Measurements from ENCODE around the gene PTRH1.

PTRH1 gene

DNA sequence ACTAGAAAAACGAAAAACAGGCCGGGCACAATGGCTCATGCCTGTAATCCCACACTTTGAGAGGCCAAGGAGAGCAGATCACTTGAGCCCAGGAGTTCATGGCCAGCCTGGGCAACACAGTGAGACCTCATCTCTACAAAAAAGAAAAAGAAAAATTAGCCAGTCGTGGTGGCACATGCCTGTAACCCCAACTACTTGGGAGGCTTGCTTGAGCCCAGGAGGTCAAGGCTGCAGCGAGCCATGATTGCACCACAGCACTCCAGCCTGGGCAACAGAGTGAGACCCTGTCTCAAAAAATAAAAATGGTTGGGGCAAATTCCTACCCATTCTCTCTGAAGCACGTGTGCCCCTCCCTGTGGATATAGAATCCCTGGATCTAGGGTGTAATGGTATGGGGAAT lies 17.1 kb downstream of the PTRH1 start:
- H3K27ac ChIP-seq (ENCODE audit: low read depth in 2 of 2, low read length in 2 of 2), result no peak overlapping the region
- H3K4me3 ChIP-seq (ENCODE audit: low read length in 2 of 2), result no peak overlapping the region

DNA sequence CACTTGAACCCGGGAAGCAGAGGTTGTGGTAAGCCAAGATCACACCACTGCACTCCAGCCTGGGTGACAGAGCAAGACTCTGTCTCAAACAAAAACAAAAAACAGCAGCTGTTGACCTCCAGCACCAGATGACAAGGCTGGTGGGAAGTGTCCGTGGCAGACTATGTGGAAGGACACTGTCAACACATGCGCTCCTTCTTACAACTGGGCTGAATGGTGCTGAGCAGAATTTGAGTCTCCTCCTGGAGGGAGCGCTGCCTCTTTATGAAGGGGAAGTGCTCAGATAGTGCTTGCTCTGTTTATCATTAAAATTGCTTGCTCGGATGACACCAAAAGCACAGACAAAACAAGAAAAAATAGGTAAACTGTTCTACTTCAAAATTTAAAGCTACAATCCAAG lies 17.9 kb downstream of the PTRH1 start:
- no peak overlapping the region for H3K27ac ChIP-seq (ENCODE audit: low read depth in 2 of 2, low read length in 2 of 2)
- H3K9me3 ChIP-seq (ENCODE audit: control insufficient read depth in 2 of 2, low read length in 2 of 2), result no peaks in the 10 kb centered on the region
- H3K9ac ChIP-seq (ENCODE audit: low read depth in 1 of 2, low read length in 2 of 2), result no peak overlapping the region
- H3K4me3 ChIP-seq (ENCODE audit: low read length in 2 of 2), result no peak overlapping the region
- H3K4me1 ChIP-seq (ENCODE audit: control insufficient read depth in 2 of 2, insufficient read depth in 2 of 2, low read length in 2 of 2), result peaks cover 0 to 6% of the 10 kb centered on the region in 2 donors
- H3K27me3 ChIP-seq (ENCODE audit: control insufficient read depth in 2 of 2, insufficient read depth in 2 of 2, low read length in 2 of 2), result no peaks in the 10 kb centered on the region
- no peaks in the 10 kb centered on the region for H3K36me3 ChIP-seq (ENCODE audit: control insufficient read depth in 2 of 2, insufficient read depth in 2 of 2, low read length in 2 of 2)

More for the DNA sequence above, 17.1 kb downstream of the PTRH1 start:
- no peaks in the 10 kb centered on the region for H3K27me3 ChIP-seq (ENCODE audit: control insufficient read depth in 2 of 2, insufficient read depth in 2 of 2, low read length in 2 of 2)
- H3K36me3 ChIP-seq (ENCODE audit: control insufficient read depth in 2 of 2, insufficient read depth in 2 of 2, low read length in 2 of 2), result no peaks in the 10 kb centered on the region
- no peaks in the 10 kb centered on the region for H3K9me3 ChIP-seq (ENCODE audit: control insufficient read depth in 2 of 2, low read length in 2 of 2)
- no peak overlapping the region for H3K9ac ChIP-seq (ENCODE audit: low read depth in 1 of 2, low read length in 2 of 2)
- peaks cover 0 to 6% of the 10 kb centered on the region in 2 donors for H3K4me1 ChIP-seq (ENCODE audit: control insufficient read depth in 2 of 2, insufficient read depth in 2 of 2, low read length in 2 of 2)

DNA sequence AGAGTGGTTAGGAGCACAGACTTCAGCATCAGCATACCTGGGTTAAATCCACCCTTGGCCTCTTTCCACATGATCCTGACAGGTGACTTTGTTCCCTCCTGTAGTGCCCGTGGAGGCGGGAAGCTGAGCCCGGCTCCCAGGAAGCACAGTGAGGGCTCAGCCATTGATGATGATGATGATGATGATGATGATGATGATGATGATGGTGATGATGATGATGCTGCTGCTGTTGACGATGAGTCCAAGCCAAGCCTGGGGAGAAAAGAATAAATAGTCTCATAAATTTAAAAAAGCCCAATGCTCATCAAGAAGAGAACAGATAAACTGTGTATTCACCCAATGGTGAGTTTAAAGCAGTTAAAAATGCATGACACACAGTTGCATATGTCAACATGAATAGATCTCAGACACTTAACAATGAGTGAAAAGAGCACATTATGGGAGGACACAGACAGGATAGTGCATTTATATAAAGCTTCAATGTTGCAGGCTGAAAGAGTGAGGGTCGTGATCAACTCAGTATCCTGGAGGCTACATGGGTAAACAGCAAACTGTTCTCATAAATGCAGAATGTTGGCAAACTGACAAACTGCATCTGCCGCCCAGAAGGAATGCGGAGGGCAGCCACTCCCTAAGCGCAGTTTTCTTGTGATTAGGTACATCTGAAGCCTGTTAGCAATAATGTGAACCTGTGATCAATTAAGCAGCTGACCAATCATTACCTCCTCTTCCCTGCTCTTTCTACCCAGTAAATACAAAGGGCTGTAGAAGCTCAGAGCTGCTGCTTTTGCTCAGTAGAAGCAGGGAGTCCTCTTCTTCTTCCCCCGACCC lies 20.4 kb downstream of the PTRH1 start:
- no peaks in the 10 kb centered on the region for H3K9me3 ChIP-seq (ENCODE audit: control insufficient read depth in 2 of 2, low read length in 2 of 2)
- H3K9ac ChIP-seq (ENCODE audit: low read depth in 1 of 2, low read length in 2 of 2), result no peak overlapping the region
- H3K4me1 ChIP-seq (ENCODE audit: control insufficient read depth in 2 of 2, insufficient read depth in 2 of 2, low read length in 2 of 2), result peaks cover 0 to 6% of the 10 kb centered on the region in 2 donors
- H3K36me3 ChIP-seq (ENCODE audit: control insufficient read depth in 2 of 2, insufficient read depth in 2 of 2, low read length in 2 of 2), result peaks cover 3% of the 10 kb centered on the region in 2 donors
- no peak overlapping the region for H3K27ac ChIP-seq (ENCODE audit: low read depth in 2 of 2, low read length in 2 of 2)
- H3K4me3 ChIP-seq (ENCODE audit: low read length in 2 of 2), result no peak overlapping the region
- no peaks in the 10 kb centered on the region for H3K27me3 ChIP-seq (ENCODE audit: control insufficient read depth in 2 of 2, insufficient read depth in 2 of 2, low read length in 2 of 2)

DNA sequence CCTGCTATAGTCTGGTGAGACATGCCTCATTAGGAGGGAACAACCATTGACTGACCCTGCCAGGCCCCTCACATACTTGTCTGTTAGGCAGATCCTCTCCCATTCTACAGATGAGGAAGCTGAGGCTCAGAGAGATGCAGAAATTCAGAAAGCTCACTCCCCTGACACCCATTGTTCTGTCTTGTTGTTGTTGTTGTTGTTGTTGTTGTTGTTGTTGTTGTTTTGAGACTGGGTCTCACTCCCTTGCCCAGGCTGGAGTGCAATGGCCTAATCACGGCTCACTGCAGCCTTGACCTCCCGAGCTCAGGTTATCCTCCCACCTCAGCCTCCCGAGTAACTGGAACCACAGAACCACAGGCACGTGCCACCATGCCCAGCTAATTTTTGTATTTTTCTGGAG lies 21.8 kb downstream of the PTRH1 start:
- H3K9ac ChIP-seq (ENCODE audit: low read depth in 1 of 2, low read length in 2 of 2), result no peak overlapping the region
- H3K4me3 ChIP-seq (ENCODE audit: low read length in 2 of 2), result no peak overlapping the region
- peaks cover 3% of the 10 kb centered on the region in 2 donors for H3K36me3 ChIP-seq (ENCODE audit: control insufficient read depth in 2 of 2, insufficient read depth in 2 of 2, low read length in 2 of 2)
- H3K4me1 ChIP-seq (ENCODE audit: control insufficient read depth in 2 of 2, insufficient read depth in 2 of 2, low read length in 2 of 2), result no peaks in the 10 kb centered on the region
- H3K27ac ChIP-seq (ENCODE audit: low read depth in 2 of 2, low read length in 2 of 2), result no peak overlapping the region
- H3K27me3 ChIP-seq (ENCODE audit: control insufficient read depth in 2 of 2, insufficient read depth in 2 of 2, low read length in 2 of 2), result no peaks in the 10 kb centered on the region
- no peaks in the 10 kb centered on the region for H3K9me3 ChIP-seq (ENCODE audit: control insufficient read depth in 2 of 2, low read length in 2 of 2)

DNA sequence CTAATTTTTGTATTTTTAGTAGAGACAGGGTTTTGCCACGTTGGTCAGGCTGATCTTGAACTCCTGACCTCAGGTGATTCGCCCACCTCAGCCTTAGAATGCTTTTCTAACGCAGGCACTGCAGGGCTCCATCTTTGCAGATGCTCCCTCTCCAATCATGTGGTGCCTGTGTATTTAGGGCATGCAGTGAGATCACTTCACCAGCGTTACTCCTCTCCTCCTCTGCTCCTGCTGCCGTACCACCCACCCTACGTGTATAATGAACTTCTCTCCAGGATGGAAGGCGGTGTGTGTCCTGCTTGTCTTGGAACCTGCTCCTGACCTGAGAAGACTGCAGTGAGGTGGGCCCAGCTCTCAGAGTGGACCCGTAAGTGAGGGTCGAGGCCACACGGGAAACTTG lies 22.3 kb downstream of the PTRH1 start:
- H3K4me3 ChIP-seq (ENCODE audit: low read length in 2 of 2), result no peak overlapping the region
- no peaks in the 10 kb centered on the region for H3K9me3 ChIP-seq (ENCODE audit: control insufficient read depth in 2 of 2, low read length in 2 of 2)
- no peak overlapping the region for H3K27ac ChIP-seq (ENCODE audit: low read depth in 2 of 2, low read length in 2 of 2)
- no peak overlapping the region for H3K9ac ChIP-seq (ENCODE audit: low read depth in 1 of 2, low read length in 2 of 2)
- no peaks in the 10 kb centered on the region for H3K27me3 ChIP-seq (ENCODE audit: control insufficient read depth in 2 of 2, insufficient read depth in 2 of 2, low read length in 2 of 2)
- no peaks in the 10 kb centered on the region for H3K4me1 ChIP-seq (ENCODE audit: control insufficient read depth in 2 of 2, insufficient read depth in 2 of 2, low read length in 2 of 2)
- peaks cover 3% of the 10 kb centered on the region in 2 donors for H3K36me3 ChIP-seq (ENCODE audit: control insufficient read depth in 2 of 2, insufficient read depth in 2 of 2, low read length in 2 of 2)

DNA sequence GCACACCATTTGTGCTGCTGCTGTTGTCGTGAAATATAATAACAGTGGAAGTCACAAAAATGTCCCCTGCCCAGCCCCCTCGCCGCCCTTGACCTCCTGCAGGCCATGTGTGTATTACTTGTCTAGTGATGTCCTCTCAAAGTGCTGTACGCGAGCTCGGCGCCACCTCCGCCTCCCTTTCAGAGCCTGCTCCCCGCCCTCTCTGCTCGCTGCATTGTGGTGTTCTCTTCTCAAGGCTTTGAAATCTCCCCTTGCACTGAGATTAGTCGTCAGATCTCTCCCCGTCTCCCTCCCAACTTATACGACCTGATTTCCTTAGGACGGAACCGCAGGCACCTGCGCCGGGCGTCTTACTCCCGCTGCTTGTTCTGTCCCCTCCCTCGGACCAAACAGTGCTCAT lies 23.4 kb downstream of the PTRH1 start:
- Histone ChIP-seq H3K4me3 (ENCODE audit: low read length in 2 of 2) (no peak overlapping the region), H3K9ac (ENCODE audit: low read depth in 1 of 2, low read length in 2 of 2) (no peak overlapping the region), H3K27ac (ENCODE audit: low read depth in 2 of 2, low read length in 2 of 2) (no peak overlapping the region), H3K4me1 (ENCODE audit: control insufficient read depth in 2 of 2, insufficient read depth in 2 of 2, low read length in 2 of 2) (no peaks in the 10 kb centered on the region), H3K9me3 (ENCODE audit: control insufficient read depth in 2 of 2, low read length in 2 of 2) (no peaks in the 10 kb centered on the region), H3K27me3 (ENCODE audit: control insufficient read depth in 2 of 2, insufficient read depth in 2 of 2, low read length in 2 of 2) (no peaks in the 10 kb centered on the region), H3K36me3 (ENCODE audit: control insufficient read depth in 2 of 2, insufficient read depth in 2 of 2, low read length in 2 of 2) (peaks cover 3% of the 10 kb centered on the region in 2 donors)

DNA sequence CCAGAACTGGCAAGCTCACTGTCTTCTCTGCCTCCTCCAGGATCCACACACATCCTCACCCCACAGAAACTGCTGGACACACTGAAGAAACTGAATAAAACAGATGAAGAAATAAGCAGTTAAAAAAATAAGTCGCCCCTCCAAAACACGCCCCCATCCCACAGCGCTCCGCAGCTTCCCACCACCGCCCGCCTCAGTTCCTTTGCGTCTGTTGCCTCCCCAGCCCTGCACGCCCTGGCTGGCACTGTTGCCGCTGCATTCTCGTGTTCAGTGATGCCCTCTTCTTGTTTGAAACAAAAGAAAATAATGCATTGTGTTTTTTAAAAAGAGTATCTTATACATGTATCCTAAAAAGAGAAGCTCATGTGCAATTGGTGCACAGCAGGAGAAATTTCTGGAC lies 24.7 kb downstream of the PTRH1 start:
- Histone ChIP-seq H3K27me3 (ENCODE audit: control insufficient read depth in 2 of 2, insufficient read depth in 2 of 2, low read length in 2 of 2) (no peaks in the 10 kb centered on the region), H3K36me3 (ENCODE audit: control insufficient read depth in 2 of 2, insufficient read depth in 2 of 2, low read length in 2 of 2) (peaks cover 3 to 6% of the 10 kb centered on the region in 2 donors), H3K4me3 (ENCODE audit: low read length in 2 of 2) (no peak overlapping the region), H3K9ac (ENCODE audit: low read depth in 1 of 2, low read length in 2 of 2) (no peak overlapping the region), H3K27ac (ENCODE audit: low read depth in 2 of 2, low read length in 2 of 2) (no peak overlapping the region), H3K9me3 (ENCODE audit: control insufficient read depth in 2 of 2, low read length in 2 of 2) (no peaks in the 10 kb centered on the region), H3K4me1 (ENCODE audit: control insufficient read depth in 2 of 2, insufficient read depth in 2 of 2, low read length in 2 of 2) (no peaks in the 10 kb centered on the region)

DNA sequence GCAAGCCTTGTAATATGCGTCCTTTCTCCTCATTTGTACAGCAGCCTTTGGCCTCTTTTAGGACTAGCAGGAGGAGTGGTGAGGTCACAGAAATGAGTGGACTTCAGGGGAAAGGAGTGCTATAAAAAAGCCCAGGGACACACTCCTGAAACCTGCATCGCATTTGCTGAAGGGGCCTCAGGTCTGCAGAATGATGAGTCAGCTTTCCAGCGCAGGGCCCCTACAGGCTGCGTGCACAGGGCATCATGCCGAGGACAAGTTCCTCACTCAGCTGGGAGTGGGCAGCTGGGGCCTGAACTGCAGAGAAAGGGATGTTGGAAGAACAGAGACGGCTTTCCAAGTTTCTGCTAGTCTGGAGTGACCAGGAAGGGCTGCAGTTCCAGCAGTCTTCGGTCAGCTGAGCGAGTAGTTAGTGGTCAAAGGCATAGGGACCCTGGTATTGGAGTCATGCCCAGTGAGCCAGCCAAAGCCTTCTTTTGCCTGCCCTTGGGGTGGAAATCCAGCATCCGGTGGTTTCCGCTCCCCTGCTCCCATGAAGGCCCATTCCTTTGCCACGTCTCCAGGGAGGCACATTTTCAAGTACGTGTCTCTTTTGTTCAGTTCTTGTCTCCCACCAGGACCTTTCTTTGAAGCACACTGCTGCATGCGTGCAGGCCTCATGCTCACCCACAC lies 26.0 kb downstream of the PTRH1 start:
- Histone ChIP-seq H3K9ac (ENCODE audit: low read depth in 1 of 2, low read length in 2 of 2) (no peak overlapping the region), H3K36me3 (ENCODE audit: control insufficient read depth in 2 of 2, insufficient read depth in 2 of 2, low read length in 2 of 2) (peaks cover 3 to 6% of the 10 kb centered on the region in 2 donors), H3K27ac (ENCODE audit: low read depth in 2 of 2, low read length in 2 of 2) (no peak overlapping the region), H3K9me3 (ENCODE audit: control insufficient read depth in 2 of 2, low read length in 2 of 2) (no peaks in the 10 kb centered on the region), H3K27me3 (ENCODE audit: control insufficient read depth in 2 of 2, insufficient read depth in 2 of 2, low read length in 2 of 2) (no peaks in the 10 kb centered on the region), H3K4me1 (ENCODE audit: control insufficient read depth in 2 of 2, insufficient read depth in 2 of 2, low read length in 2 of 2) (no peaks in the 10 kb centered on the region), H3K4me3 (ENCODE audit: low read length in 2 of 2) (no peak overlapping the region)

DNA sequence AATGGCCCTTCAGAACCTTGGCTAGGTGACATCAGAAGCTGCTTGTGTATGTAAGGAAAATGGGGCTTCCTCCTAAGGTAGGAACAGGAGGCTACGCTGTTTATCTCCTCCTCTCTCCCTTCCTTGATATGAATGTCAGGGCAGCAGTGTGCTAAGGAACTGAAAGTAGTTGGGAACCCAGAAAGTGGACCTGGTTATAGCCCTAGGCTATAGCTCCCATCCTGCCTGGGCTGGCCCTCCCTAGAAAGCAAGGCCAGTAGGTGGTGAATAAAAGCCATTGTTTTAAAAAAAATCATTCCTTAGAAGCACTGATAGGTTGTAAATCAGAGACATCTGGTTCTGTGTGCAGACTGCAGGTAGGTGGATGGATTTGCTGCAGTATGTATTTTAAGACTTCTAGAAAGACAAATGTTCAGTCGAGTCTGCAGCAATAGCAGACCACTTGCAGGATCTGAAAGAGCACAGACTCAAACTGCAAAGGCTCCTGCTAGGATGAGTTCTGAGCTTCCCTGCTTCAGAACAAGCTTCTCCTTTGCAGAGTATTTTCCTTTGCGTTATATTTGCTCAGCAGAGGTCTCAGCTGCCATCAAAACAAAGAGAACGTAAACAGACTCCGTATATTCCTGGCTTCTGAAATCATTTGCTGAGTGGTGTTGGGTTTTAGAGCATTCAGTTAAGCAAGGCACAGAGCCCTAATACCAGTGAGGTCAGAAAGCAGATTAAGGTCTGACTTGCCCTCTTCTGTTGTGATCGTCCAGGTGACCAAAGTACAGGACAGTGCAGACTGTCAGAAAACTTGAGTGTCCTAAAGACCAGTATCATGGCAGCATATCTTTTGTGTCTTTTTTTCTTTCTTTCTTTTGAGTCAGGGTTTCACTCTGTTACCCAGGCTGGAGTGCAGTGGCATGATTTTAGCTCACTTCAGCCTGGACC lies 28.7 kb downstream of the PTRH1 start:
- H3K4me1 ChIP-seq (ENCODE audit: control insufficient read depth in 2 of 2, insufficient read depth in 2 of 2, low read length in 2 of 2), result no peaks in the 10 kb centered on the region
- H3K27me3 ChIP-seq (ENCODE audit: control insufficient read depth in 2 of 2, insufficient read depth in 2 of 2, low read length in 2 of 2), result no peaks in the 10 kb centered on the region
- no peaks in the 10 kb centered on the region for H3K9me3 ChIP-seq (ENCODE audit: control insufficient read depth in 2 of 2, low read length in 2 of 2)
- no peak overlapping the region for H3K27ac ChIP-seq (ENCODE audit: low read depth in 2 of 2, low read length in 2 of 2)
- no peak overlapping the region for H3K9ac ChIP-seq (ENCODE audit: low read depth in 1 of 2, low read length in 2 of 2)
- no peak overlapping the region for H3K4me3 ChIP-seq (ENCODE audit: low read length in 2 of 2)
- peaks cover 3 to 15% of the 10 kb centered on the region in 2 donors for H3K36me3 ChIP-seq (ENCODE audit: control insufficient read depth in 2 of 2, insufficient read depth in 2 of 2, low read length in 2 of 2)

DNA sequence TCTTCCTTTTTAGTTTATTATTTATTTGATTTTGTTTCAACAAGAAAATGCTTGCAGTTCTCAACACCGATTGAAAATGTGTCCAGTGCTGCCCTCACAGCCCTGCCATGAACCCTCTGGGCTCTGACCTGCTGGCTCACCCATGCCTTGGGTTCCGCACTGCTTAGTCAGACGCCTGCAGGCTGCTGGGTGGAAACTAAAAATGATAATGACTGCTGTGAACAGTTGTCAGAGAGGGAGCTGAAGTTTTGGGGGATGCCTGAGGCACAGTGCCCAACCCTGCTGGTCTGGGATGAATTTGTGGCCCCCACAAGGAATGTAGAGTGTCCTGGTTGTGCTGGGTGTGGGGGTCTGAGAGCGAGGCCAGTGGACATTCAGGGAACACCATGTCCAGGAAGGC lies 30.9 kb downstream of the PTRH1 start:
- Histone ChIP-seq H3K4me1 (ENCODE audit: control insufficient read depth in 2 of 2, insufficient read depth in 2 of 2, low read length in 2 of 2) (no peaks in the 10 kb centered on the region), H3K9ac (ENCODE audit: low read depth in 1 of 2, low read length in 2 of 2) (no peak overlapping the region), H3K4me3 (ENCODE audit: low read length in 2 of 2) (no peak overlapping the region), H3K9me3 (ENCODE audit: control insufficient read depth in 2 of 2, low read length in 2 of 2) (no peaks in the 10 kb centered on the region), H3K36me3 (ENCODE audit: control insufficient read depth in 2 of 2, insufficient read depth in 2 of 2, low read length in 2 of 2) (peaks cover 0 to 18% of the 10 kb centered on the region in 2 donors), H3K27me3 (ENCODE audit: control insufficient read depth in 2 of 2, insufficient read depth in 2 of 2, low read length in 2 of 2) (no peaks in the 10 kb centered on the region), H3K27ac (ENCODE audit: low read depth in 2 of 2, low read length in 2 of 2) (no peak overlapping the region)

Measured in mucosa of rectum (tissue), 2 donors.